HCT116 (cell line): ENCODE data around the gene CDK14. TPM values are rescaled to one million over a fixed set of nuclear protein-coding genes. Genes with fewer than 3 reads are reported as not detected.

ENCODE experiments used
- ATAC-seq: fragments of 200-7000 bp; cut with Tn5 transposase; 2 replicates; pipeline ENCODE4 v1.9.1; 2020; ENCODE audit warnings: mild to moderate bottlenecking, moderate library complexity
- BruUV-seq: library from RNA; stranded (reverse); fragments of 400-500 nt; replicated peaks from 2 replicates; lab custom pipeline; 2021; lab: Mats Ljungman, UMichigan
- CTCF ChIA-PET: fragments of 300-600 bp; sonication (Branson Sonifier 250); formaldehyde crosslinking; loops from one replicate; lab custom pipeline; 2021; ENCODE audit warnings: antibody characterized with exemption; lab: Charles Lee
- POLR2A ChIA-PET: fragments of 300-600, 350-600 bp; sonication (Branson Sonifier 250); formaldehyde crosslinking; loops from one replicate; lab custom pipeline; 2021; ENCODE audit warnings: antibody characterized with exemption; lab: Charles Lee
- RAD21 ChIA-PET, 2 experiments: fragments of 300-600 bp; sonication (Branson Sonifier 250); formaldehyde crosslinking; loops; one replicate each; lab custom pipeline; 2023; ENCODE audit warnings: low total read pairs in 2 of 2; ENCODE audit not compliant: uncharacterized antibody in 2 of 2, unreplicated experiment in 2 of 2, low non-redundant PET in 1 of 2; lab: Charles Lee
- DNase-seq: peaks from one replicate; pipeline ENCODE4 v3.0.0-alpha.2; 2010; ENCODE audit warnings: low read depth, low spot score
- H2AFZ ChIP-seq: fragments of 200-600 bp; shearing (Covaris generic), sonication (generic); 2 replicates; pipeline ENCODE4 v1.6.1; 2017; ENCODE audit warnings: low read depth, mixed run types, mixed read lengths, antibody characterized with exemption, low read length; ENCODE audit not compliant: poor library complexity, severe bottlenecking
- H3K27ac ChIP-seq: 2 replicates; pipeline ENCODE4 v1.5.1; 2012; ENCODE audit warnings: low read depth, low read length
- H3K27me3 ChIP-seq: fragments of 200-600 bp; sonication (generic); 2 replicates; pipeline ENCODE4 v1.6.1; 2016; ENCODE audit warnings: mixed run types, low read length, mixed read lengths; ENCODE audit not compliant: insufficient read depth
- H3K36me3 ChIP-seq, 2 experiments: fragments of 200-500 bp in 1 of 2; fragments of 200-600 bp in 1 of 2; sonication (Bioruptor generic) in 1 of 2; sonication (generic) in 1 of 2; 2 replicates each; pipeline versions ENCODE4 v1.5.1 to v1.6.1; 2014 to 2016; ENCODE audit warnings: low read length in 2 of 2, inconsistent platforms in 1 of 2, mixed read lengths in 1 of 2, mixed run types in 1 of 2; ENCODE audit not compliant: insufficient read depth in 2 of 2, control insufficient read depth in 1 of 2
- H3K4me1 ChIP-seq, 2 experiments: fragments of 200-600 bp in 1 of 2; sonication (generic) in 1 of 2; 2 replicates each; pipeline versions ENCODE4 v1.5.1 to v1.6.1; 2012 to 2017; ENCODE audit warnings: low read length in 2 of 2, inconsistent platforms in 1 of 2, mild to moderate bottlenecking in 1 of 2, mixed read lengths in 1 of 2, mixed run types in 1 of 2, moderate library complexity in 1 of 2; ENCODE audit not compliant: insufficient read depth in 2 of 2, control insufficient read depth in 1 of 2
- H3K4me2 ChIP-seq: fragments of 200-600 bp; sonication (generic); 2 replicates; pipeline ENCODE4 v1.6.1; 2017; ENCODE audit warnings: mixed run types, low read length, mixed read lengths
- H3K4me3 ChIP-seq, 2 experiments: fragments of 200-600 bp in 1 of 2; sonication (generic) in 1 of 2; replicated peaks in 1 of 2; 2 replicates each; pipeline ENCODE4 v1.5.1; 2011 to 2016; ENCODE audit warnings: low read length in 2 of 2, control low read depth in 1 of 2, low read depth in 1 of 2, mild to moderate bottlenecking in 1 of 2, mixed read lengths in 1 of 2, mixed run types in 1 of 2
- H3K79me2 ChIP-seq: fragments of 200-600 bp; sonication (generic); 2 replicates; pipeline ENCODE4 v1.6.1; 2017; ENCODE audit warnings: mild to moderate bottlenecking, mixed run types, low read length, moderate library complexity, mixed read lengths; ENCODE audit not compliant: insufficient read depth
- H3K9ac ChIP-seq: fragments of 200-600 bp; sonication (generic); 2 replicates; pipeline ENCODE4 v1.6.1; 2016; ENCODE audit warnings: low read length, mixed read lengths
- H3K9me2 ChIP-seq: fragments of 200-600 bp; sonication (generic), shearing (Covaris generic); 2 replicates; pipeline ENCODE4 v1.6.1; 2017; ENCODE audit warnings: mixed run types, mild to moderate bottlenecking, moderate library complexity; ENCODE audit not compliant: insufficient read depth
- H3K9me3 ChIP-seq, 2 experiments: fragments of 200-500 bp in 1 of 2; fragments of 200-600 bp in 1 of 2; sonication (Bioruptor generic) in 1 of 2; sonication (generic) in 1 of 2; 2 replicates each; pipeline ENCODE4 v1.6.1; 2014 to 2017; ENCODE audit warnings: low read length in 2 of 2, mixed read lengths in 2 of 2, inconsistent platforms in 1 of 2, low read depth in 1 of 2, mild to moderate bottlenecking in 1 of 2, mixed run types in 1 of 2, moderate library complexity in 1 of 2; ENCODE audit not compliant: control insufficient read depth in 1 of 2, insufficient read depth in 1 of 2
- H4K20me1 ChIP-seq: fragments of 200-600 bp; sonication (generic), shearing (Covaris generic); 2 replicates; pipeline ENCODE4 v1.6.1; 2017; ENCODE audit warnings: mixed run types, mild to moderate bottlenecking, moderate library complexity; ENCODE audit not compliant: insufficient read depth
- FOSL1 ChIP-seq: IDR thresholded peaks from 2 replicates; pipeline ENCODE4 v1.6.1; 2012; ENCODE audit warnings: low read depth
- JUND ChIP-seq: IDR thresholded peaks from 2 replicates; pipeline ENCODE4 v1.6.1; 2012
- MAX ChIP-seq: IDR thresholded peaks from 2 replicates; pipeline ENCODE4 v1.6.1; 2012
- POLR2A ChIP-seq: IDR thresholded peaks from 2 replicates; pipeline ENCODE4 v1.7.0; 2011; ENCODE audit warnings: borderline replicate concordance; ENCODE audit not compliant: insufficient read depth, insufficient read length; ENCODE audit errors: extremely low read depth
- POLR2AphosphoS5 ChIP-seq: IDR thresholded peaks from 2 replicates; pipeline ENCODE4 v1.6.1; 2011; ENCODE audit warnings: mild to moderate bottlenecking, low read depth, low read length, moderate library complexity
- SP1 ChIP-seq: IDR thresholded peaks from 2 replicates; pipeline ENCODE4 v1.6.1; 2012; ENCODE audit warnings: low read depth
- SRF ChIP-seq: IDR thresholded peaks from 2 replicates; pipeline ENCODE4 v1.6.1; 2012; ENCODE audit warnings: low read depth
- TCF7L2 ChIP-seq: IDR thresholded peaks from 2 replicates; pipeline ENCODE4 v1.7.0; 2011; ENCODE audit warnings: borderline replicate concordance, inconsistent platforms; ENCODE audit not compliant: insufficient read depth, insufficient read length; ENCODE audit errors: extremely low read depth
- ZFX ChIP-seq: fragments of 450-650 bp; IDR thresholded peaks from 2 replicates; pipeline ENCODE4 v1.6.1; 2017
- ZNF274 ChIP-seq: fragments of 200-500 bp; sonication (Bioruptor generic); IDR thresholded peaks from 2 replicates; pipeline ENCODE4 v1.6.1; 2014; ENCODE audit warnings: mild to moderate bottlenecking, low read depth, low read length, inconsistent platforms
- intact Hi-C: fragments of 100-400 bp; cut with micrococcal nuclease; formaldehyde crosslinking; loops from 2 replicates; pipeline ENCODE4 v1.10.0; 2022
- total RNA-seq: library from RNA; stranded (reverse); gene quantifications from one replicate; pipeline ENCODE4 v1.2.1, GENCODE V29; 2021; ENCODE audit not compliant: unreplicated experiment
- TF ChIP-seq, protein P1 (sequence below), 3 experiments: fragments of 200-600 bp in 1 of 3; sonication (generic) in 1 of 3; IDR thresholded peaks in 2 of 3; conservative IDR thresholded peaks in 1 of 3; 2 replicates each; pipeline ENCODE4 v1.5.1; 2012 to 2017; ENCODE audit warnings: low read depth in 2 of 3, low read length in 2 of 3, antibody characterized with exemption in 1 of 3, borderline replicate concordance in 1 of 3, control low read depth in 1 of 3, mild to moderate bottlenecking in 1 of 3, mixed read lengths in 1 of 3, mixed run types in 1 of 3, moderate library complexity in 1 of 3; ENCODE audit not compliant: insufficient read depth in 1 of 3
- TF ChIP-seq, protein P2 (sequence below): IDR thresholded peaks from 2 replicates; pipeline ENCODE4 v1.6.1; 2012

CDK14 gene
- total RNA-seq, 1 experiment from 2014 or later, result 10.2 TPM

- ATAC-seq (no peak), DNase-seq (no peak)
- Histone ChIP-seq H3K27me3 (no peaks in the 10 kb centered on the region), H2AFZ (no peak overlapping the region), H3K27ac (no peak overlapping the region), H3K9me3 (no peaks in the 10 kb centered on the region), H3K4me3 (no peak overlapping the region), H3K79me2 (no peaks in the 10 kb centered on the region), H3K9me2 (no peaks in the 10 kb centered on the region), H4K20me1 (no peaks in the 10 kb centered on the region), H3K9ac (no peak overlapping the region), H3K4me1 (peaks cover 0 to 3% of the 10 kb centered on the region in 2 experiments; a peak in 1 of 4 replicates), H3K4me2 (no peak overlapping the region), H3K36me3 (no peaks in the 10 kb centered on the region)
- CTCF ChIA-PET, result interaction anchor here (0.7 kb wide), 1 partner anchor 431 kb away, joined by 3 read pairs; no protein-coding TSS in a partner anchor
- RAD21 ChIA-PET, result no interaction called here
- no TSS peak for BruUV-seq
- TF ChIP-seq SRF (no peak), FOSL1 (no peak), POLR2A (no peak), TCF7L2 (no peak), JUND (no peak), ZFX (no peak), ZNF274 (no peak), MAX (no peak), POLR2AphosphoS5 (no peak), SP1 (no peak)
- TF ChIP-seq, protein P1, sequence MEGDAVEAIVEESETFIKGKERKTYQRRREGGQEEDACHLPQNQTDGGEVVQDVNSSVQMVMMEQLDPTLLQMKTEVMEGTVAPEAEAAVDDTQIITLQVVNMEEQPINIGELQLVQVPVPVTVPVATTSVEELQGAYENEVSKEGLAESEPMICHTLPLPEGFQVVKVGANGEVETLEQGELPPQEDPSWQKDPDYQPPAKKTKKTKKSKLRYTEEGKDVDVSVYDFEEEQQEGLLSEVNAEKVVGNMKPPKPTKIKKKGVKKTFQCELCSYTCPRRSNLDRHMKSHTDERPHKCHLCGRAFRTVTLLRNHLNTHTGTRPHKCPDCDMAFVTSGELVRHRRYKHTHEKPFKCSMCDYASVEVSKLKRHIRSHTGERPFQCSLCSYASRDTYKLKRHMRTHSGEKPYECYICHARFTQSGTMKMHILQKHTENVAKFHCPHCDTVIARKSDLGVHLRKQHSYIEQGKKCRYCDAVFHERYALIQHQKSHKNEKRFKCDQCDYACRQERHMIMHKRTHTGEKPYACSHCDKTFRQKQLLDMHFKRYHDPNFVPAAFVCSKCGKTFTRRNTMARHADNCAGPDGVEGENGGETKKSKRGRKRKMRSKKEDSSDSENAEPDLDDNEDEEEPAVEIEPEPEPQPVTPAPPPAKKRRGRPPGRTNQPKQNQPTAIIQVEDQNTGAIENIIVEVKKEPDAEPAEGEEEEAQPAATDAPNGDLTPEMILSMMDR (IDR thresholded peaks at IDR 0.05 in 2 of 3, conservative IDR thresholded peaks at IDR 0.05 in 1 of 3; ENCODE audit: borderline replicate concordance in 1 of 3, insufficient read depth in 1 of 3, low read depth in 2 of 3, low read length in 2 of 3), result no peak
- TF ChIP-seq, protein P2, sequence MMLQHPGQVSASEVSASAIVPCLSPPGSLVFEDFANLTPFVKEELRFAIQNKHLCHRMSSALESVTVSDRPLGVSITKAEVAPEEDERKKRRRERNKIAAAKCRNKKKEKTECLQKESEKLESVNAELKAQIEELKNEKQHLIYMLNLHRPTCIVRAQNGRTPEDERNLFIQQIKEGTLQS, result no peak
- POLR2A ChIA-PET, result no interaction called here
- intact Hi-C loops, result no loop called here
Observed at GRCh38 chr7:90603346-90603745, 7.2 kb downstream of the CDK14 start.
